AG10803 (cell line): ENCODE measurements around the gene VCAN.
"Not testable (repeated sequence)": the region's sequence is repeated elsewhere in the genome, so short reads cannot be mapped to it uniquely, and the experiment has no call there.

ENCODE experiments used
- DNase-seq: peaks from one replicate; pipeline ENCODE4 v3.0.0; 2010; ENCODE audit warnings: low read depth
- H3K4me3 ChIP-seq: 2 replicates; pipeline ENCODE4 v1.5.1; 2011; ENCODE audit warnings: mild to moderate bottlenecking, low read length, control low read depth
- TF ChIP-seq, protein P1 (sequence below): conservative IDR thresholded peaks from 2 replicates; pipeline ENCODE4 v1.5.1; 2011; ENCODE audit warnings: mild to moderate bottlenecking, low read length, control low read depth, inconsistent platforms

VCAN gene

DNA sequence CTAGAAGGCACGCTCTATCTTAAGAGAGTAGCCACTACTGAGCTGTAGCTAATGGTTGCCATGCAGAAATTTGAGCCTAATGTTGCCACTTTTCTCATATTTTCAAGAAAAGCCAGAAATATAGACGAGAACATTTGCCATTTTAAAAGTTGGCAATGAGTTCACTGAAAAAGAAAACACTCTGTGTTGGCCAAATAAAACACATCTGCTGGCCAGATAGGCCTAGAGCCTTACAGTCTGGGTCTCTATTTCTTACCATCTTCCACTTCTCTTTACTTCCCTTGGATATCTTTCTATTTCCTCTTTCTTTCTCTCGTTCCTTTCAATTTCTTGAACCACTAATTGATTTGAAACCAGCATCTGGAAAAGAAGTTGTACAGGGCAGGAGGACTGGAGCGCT, 36.6 kb upstream of the VCAN start:
- DNase-seq, result peak; percentile 26
- TF ChIP-seq, protein P1, sequence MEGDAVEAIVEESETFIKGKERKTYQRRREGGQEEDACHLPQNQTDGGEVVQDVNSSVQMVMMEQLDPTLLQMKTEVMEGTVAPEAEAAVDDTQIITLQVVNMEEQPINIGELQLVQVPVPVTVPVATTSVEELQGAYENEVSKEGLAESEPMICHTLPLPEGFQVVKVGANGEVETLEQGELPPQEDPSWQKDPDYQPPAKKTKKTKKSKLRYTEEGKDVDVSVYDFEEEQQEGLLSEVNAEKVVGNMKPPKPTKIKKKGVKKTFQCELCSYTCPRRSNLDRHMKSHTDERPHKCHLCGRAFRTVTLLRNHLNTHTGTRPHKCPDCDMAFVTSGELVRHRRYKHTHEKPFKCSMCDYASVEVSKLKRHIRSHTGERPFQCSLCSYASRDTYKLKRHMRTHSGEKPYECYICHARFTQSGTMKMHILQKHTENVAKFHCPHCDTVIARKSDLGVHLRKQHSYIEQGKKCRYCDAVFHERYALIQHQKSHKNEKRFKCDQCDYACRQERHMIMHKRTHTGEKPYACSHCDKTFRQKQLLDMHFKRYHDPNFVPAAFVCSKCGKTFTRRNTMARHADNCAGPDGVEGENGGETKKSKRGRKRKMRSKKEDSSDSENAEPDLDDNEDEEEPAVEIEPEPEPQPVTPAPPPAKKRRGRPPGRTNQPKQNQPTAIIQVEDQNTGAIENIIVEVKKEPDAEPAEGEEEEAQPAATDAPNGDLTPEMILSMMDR, result no peak
- no peak overlapping the region for H3K4me3 ChIP-seq

DNA sequence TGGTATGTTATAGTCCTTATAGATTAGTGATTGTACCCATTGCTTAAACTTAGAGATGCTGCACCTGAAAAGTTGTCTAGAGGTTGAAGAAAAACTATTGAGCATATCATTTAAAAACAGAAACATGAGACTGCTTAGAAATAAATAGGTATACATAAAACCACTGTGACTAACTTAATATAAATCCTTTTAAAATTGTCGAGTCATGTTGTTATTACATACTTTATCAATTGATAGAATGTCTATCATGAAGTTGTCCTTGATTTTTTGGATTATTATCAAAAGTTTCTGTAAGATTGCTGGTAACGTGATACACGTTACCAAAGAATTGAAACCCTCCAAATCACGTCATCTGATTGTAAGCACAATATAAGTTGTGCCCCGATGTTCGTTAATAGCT, 35.3 kb upstream of the VCAN start:
- TF ChIP-seq, protein P1, result no peak
- no peak overlapping the region for H3K4me3 ChIP-seq
- no peak for DNase-seq

DNA sequence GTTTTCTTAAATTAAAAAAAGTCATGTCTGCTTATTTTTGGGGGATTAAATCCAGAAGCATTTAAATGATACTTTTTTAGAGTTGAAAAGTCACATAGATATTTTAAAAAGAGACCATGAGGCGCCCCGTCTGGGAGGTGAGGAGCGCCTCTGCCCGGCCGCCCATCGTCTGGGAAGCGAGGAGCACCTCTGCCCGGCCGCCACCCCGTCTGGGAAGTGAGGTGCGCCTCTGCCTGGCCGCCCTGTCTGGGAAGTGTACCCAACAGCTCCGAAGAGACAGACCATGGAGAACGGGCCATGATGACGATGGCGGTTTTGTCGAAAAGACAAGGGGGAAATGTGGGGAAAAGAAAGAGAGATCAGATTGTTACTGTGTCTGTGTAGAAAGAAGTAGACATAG, 33.8 kb upstream of the VCAN start:
- not testable (repeated sequence) for DNase-seq

DNA sequence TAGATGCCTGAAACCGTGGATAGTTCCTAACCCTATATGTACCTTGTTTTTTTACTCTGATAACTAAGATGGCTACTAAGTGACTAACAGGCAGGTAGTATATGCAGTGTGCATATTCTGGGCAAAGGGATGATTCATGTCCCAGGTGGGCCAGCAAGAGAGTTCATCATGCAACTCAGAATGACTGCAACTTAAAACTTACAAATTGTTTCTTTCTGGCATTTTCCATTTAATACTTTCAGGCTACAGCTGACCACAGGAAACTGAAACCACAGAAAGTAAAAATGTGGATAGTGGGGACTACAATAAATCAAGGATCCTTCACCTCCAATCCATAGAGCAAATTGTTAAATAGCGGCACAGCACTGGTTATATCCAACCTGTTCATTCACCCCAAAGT, 30.7 kb upstream of the VCAN start:
- no peak overlapping the region for H3K4me3 ChIP-seq
- TF ChIP-seq, protein P1, result no peak
- DNase-seq, result peak; percentile 2

More for the DNA sequence above, 33.8 kb upstream of the VCAN start:
- H3K4me3 ChIP-seq, result not testable (repeated sequence)

DNA sequence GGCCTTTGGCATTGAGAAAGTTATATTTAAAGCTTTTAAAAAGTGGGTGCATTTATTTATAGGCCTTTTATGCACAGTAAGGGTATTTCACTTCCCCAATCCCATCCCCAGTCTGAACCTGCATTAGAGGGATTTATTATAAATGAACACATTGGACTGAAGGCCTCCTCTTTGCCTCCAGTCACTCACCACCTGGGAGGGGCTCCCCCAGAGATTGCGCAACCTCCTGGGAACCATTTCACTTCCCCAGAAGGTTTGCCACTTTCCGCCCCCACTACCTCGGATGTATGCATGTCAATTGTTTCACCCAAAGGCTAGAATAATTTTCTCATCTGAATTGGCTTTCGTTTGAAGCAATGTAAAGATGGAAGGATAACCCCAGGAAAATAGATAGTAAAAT, 29.8 kb upstream of the VCAN start:
- no peak overlapping the region for H3K4me3 ChIP-seq
- no peak for DNase-seq
- TF ChIP-seq, protein P1, result no peak

DNA sequence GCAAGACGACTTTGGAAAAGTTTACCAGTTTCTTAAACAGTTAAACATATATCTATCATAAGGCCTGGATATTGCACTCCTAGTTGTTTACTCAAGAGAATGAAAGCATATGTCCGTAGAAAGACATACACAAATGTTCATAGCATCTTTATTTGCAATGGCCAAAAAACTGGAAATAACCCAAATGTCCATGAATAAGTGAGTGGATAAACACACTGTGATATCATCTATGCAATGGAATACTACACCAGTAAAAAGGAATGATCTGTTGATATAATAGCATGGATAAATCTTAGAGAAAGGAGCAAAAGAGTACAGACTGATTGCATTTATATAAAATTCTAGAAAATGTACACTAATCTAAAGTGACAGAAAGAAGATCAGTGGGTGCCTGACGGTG, 28.0 kb upstream of the VCAN start:
- DNase-seq, result no peak
- TF ChIP-seq, protein P1, result no peak
- no peak overlapping the region for H3K4me3 ChIP-seq

DNA sequence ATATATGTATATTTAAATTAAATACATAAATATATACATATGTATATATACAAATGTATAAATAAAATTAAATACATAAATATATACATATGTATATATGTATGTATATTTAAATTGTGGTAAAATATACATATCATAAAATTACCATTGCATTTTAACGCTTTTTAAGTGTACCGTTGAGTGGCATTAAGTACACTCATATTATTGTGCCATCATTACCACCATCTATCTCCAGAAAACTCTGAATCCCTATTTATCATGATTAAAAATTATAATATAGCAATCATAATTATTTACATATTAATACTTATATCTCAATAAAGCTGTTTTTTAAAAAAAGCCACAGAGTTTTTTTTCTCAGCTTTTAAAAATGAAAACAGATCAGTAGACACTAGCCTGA, 27.1 kb upstream of the VCAN start:
- DNase-seq, result no peak
- TF ChIP-seq, protein P1, result no peak
- no peak overlapping the region for H3K4me3 ChIP-seq
